HEK293 (cell line): ENCODE data around the gene PARP8.
A peak's percentile ranks its signal among the peaks of the same experiment; 100 is the strongest.

Experiments
- CTCF ChIA-PET: fragments of 350-600 bp; formaldehyde crosslinking; extraction: SDS; loops from one replicate; lab custom pipeline; 2021; ENCODE audit warnings: antibody characterized with exemption; lab: Yijun Ruan, JAX
- POLR2A ChIA-PET: fragments of 300-600 bp; formaldehyde crosslinking; extraction: SDS; loops from one replicate; lab custom pipeline; 2020; ENCODE audit warnings: antibody characterized with exemption, inconsistent platforms; lab: Yijun Ruan, JAX
- H3K27ac ChIP-seq: fragments of 200-500 bp; sonication (Bioruptor generic); 2 replicates; pipeline ENCODE4 v1.5.1; 2014; ENCODE audit warnings: low read depth, low read length, control low read depth, inconsistent platforms; ENCODE audit errors: extremely low read depth
- H3K36me3 ChIP-seq, 2 experiments: fragments of 200-500 bp in 1 of 2; sonication (Bioruptor generic) in 1 of 2; 1 replicate in 1 of 2; 2 replicates in 1 of 2; pipeline ENCODE4 v1.5.1; 2014 to 2017; ENCODE audit warnings: inconsistent platforms in 2 of 2, low read length in 2 of 2; ENCODE audit not compliant: control insufficient read depth in 2 of 2, insufficient read depth in 1 of 2
- H3K4me1 ChIP-seq: fragments of 200-500 bp; sonication (Bioruptor generic); 2 replicates; pipeline ENCODE4 v1.5.1; 2014; ENCODE audit warnings: mild to moderate bottlenecking, low read length, inconsistent platforms; ENCODE audit not compliant: control insufficient read depth, insufficient read depth
- H3K4me3 ChIP-seq: 2 replicates; pipeline ENCODE4 v1.5.1; 2011; ENCODE audit warnings: low read depth, mild to moderate bottlenecking, control low read depth, low read length, moderate library complexity
- H3K9me3 ChIP-seq: fragments of 200-500 bp; sonication (Bioruptor generic); 2 replicates; pipeline ENCODE4 v1.5.1; 2014; ENCODE audit warnings: low read depth, low read length, inconsistent platforms; ENCODE audit not compliant: control insufficient read depth, insufficient read depth
- RBAK ChIP-seq: fragments of 450-650 bp; formaldehyde crosslinking; IDR thresholded peaks from 2 replicates; pipeline ENCODE4 v1.5.1; 2016; ENCODE audit warnings: missing biosample characterization, missing genetic modification characterization
- SALL2 ChIP-seq: fragments of 450-650 bp; formaldehyde crosslinking; IDR thresholded peaks from 2 replicates; pipeline ENCODE4 v1.5.0; 2017; ENCODE audit warnings: missing biosample characterization, mild to moderate bottlenecking, missing genetic modification characterization, borderline replicate concordance
- SETDB1 ChIP-seq: IDR thresholded peaks from one replicate; pipeline ENCODE4 v1.6.1; 2017; ENCODE audit warnings: mild to moderate bottlenecking, low read length, moderate library complexity, mixed read lengths; ENCODE audit not compliant: insufficient read length
- ZBTB17 ChIP-seq: fragments of 450-650 bp; formaldehyde crosslinking; IDR thresholded peaks from 2 replicates; pipeline ENCODE4 v1.5.1; 2016; ENCODE audit warnings: missing biosample characterization, missing genetic modification characterization
- ZNF24 ChIP-seq: fragments of 450-650 bp; formaldehyde crosslinking; IDR thresholded peaks from 2 replicates; pipeline ENCODE4 v1.5.1; 2016; ENCODE audit warnings: missing biosample characterization, missing genetic modification characterization
- ZNF274 ChIP-seq, 2 experiments: fragments of 200-500 bp in 1 of 2; fragments of 450-650 bp in 1 of 2; sonication (Bioruptor generic) in 1 of 2; formaldehyde crosslinking in 1 of 2; IDR thresholded peaks; 2 replicates each; pipeline versions ENCODE4 v1.5.1 to v1.6.1; 2014 to 2016; ENCODE audit warnings: borderline replicate concordance in 1 of 2, inconsistent platforms in 1 of 2, low read length in 1 of 2, missing biosample characterization in 1 of 2, missing genetic modification characterization in 1 of 2
- ZNF391 ChIP-seq: fragments of 450-650 bp; formaldehyde crosslinking; IDR thresholded peaks from 2 replicates; pipeline ENCODE4 v1.5.1; 2016; ENCODE audit warnings: low read depth, missing biosample characterization, missing genetic modification characterization, borderline replicate concordance
- ZNF426 ChIP-seq: fragments of 450-650 bp; formaldehyde crosslinking; IDR thresholded peaks from 2 replicates; pipeline ENCODE4 v1.5.1; 2017; ENCODE audit warnings: missing biosample characterization, missing genetic modification characterization, mild to moderate bottlenecking, inconsistent platforms, moderate library complexity
- ZNF596 ChIP-seq: fragments of 450-650 bp; IDR thresholded peaks from 2 replicates; pipeline ENCODE4 v1.5.0; 2018; ENCODE audit warnings: missing biosample characterization, mild to moderate bottlenecking, missing genetic modification characterization, moderate library complexity
- ZNF623 ChIP-seq: fragments of 450-650 bp; formaldehyde crosslinking; IDR thresholded peaks from 2 replicates; pipeline ENCODE4 v1.5.1; 2016; ENCODE audit warnings: missing biosample characterization, missing genetic modification characterization
- ZNF768 ChIP-seq: fragments of 450-650 bp; formaldehyde crosslinking; IDR thresholded peaks from 2 replicates; pipeline ENCODE4 v1.5.1; 2018; ENCODE audit warnings: missing biosample characterization, mild to moderate bottlenecking, missing genetic modification characterization
- ZNF777 ChIP-seq: fragments of 450-650 bp; formaldehyde crosslinking; IDR thresholded peaks from 2 replicates; pipeline ENCODE4 v1.5.1; 2017; ENCODE audit warnings: missing biosample characterization, missing genetic modification characterization, borderline replicate concordance
- ZNF791 ChIP-seq: fragments of 450-650 bp; formaldehyde crosslinking; IDR thresholded peaks from 2 replicates; pipeline ENCODE4 v1.5.1; 2016; ENCODE audit warnings: missing biosample characterization, missing genetic modification characterization
- ZNF843 ChIP-seq: fragments of 450-650 bp; formaldehyde crosslinking; IDR thresholded peaks from 2 replicates; pipeline ENCODE4 v1.5.1; 2016; ENCODE audit warnings: missing biosample characterization, missing genetic modification characterization
- TF ChIP-seq, protein P1 (sequence below): fragments of 450-650 bp; formaldehyde crosslinking; IDR thresholded peaks from 2 replicates; pipeline ENCODE4 v1.5.1; 2016; ENCODE audit warnings: missing biosample characterization, missing genetic modification characterization
- TF ChIP-seq, protein P2 (sequence below): sonication (generic); formaldehyde crosslinking; IDR thresholded peaks from 2 replicates; pipeline ENCODE4 v1.8.1; 2022; ENCODE audit warnings: mild to moderate bottlenecking, moderate library complexity, missing genetic modification reagents
- TF ChIP-seq, protein P3 (sequence below): fragments of 450-650 bp; formaldehyde crosslinking; IDR thresholded peaks from 2 replicates; pipeline ENCODE4 v1.5.1; 2016; ENCODE audit warnings: missing biosample characterization, missing genetic modification characterization, low read depth
- TF ChIP-seq, protein P4 (sequence below): fragments of 450-650 bp; formaldehyde crosslinking; IDR thresholded peaks from 2 replicates; pipeline ENCODE4 v1.5.1; 2017; ENCODE audit warnings: missing biosample characterization, missing genetic modification characterization

Gene PARP8

DNA sequence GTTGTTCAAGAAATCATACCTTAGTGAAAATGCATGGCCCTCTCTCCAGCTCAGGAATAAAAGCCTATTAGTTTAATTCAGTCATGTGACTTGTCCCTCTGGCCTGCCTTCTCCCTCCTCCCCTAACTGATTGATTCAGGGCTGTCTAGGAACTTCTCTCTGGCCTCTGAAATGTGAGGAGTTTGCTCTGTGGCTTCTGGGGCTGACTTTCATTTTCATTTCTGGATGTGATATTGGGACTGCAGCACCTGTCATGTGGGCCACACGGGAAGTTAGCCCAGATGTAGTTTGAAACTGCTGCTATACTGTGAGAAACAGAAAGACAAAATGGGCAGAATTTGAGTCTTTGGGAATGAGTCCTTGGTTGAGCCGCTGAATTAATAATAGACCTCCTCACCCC is 44.8 kb downstream of the PARP8 start:
- no peak for TF ChIP-seq ZNF623 (tag by site-specific recombination)
- no peak for TF ChIP-seq ZNF768
- no peak for TF ChIP-seq ZNF391 (tag by site-specific recombination)
- TF ChIP-seq, protein P1, sequence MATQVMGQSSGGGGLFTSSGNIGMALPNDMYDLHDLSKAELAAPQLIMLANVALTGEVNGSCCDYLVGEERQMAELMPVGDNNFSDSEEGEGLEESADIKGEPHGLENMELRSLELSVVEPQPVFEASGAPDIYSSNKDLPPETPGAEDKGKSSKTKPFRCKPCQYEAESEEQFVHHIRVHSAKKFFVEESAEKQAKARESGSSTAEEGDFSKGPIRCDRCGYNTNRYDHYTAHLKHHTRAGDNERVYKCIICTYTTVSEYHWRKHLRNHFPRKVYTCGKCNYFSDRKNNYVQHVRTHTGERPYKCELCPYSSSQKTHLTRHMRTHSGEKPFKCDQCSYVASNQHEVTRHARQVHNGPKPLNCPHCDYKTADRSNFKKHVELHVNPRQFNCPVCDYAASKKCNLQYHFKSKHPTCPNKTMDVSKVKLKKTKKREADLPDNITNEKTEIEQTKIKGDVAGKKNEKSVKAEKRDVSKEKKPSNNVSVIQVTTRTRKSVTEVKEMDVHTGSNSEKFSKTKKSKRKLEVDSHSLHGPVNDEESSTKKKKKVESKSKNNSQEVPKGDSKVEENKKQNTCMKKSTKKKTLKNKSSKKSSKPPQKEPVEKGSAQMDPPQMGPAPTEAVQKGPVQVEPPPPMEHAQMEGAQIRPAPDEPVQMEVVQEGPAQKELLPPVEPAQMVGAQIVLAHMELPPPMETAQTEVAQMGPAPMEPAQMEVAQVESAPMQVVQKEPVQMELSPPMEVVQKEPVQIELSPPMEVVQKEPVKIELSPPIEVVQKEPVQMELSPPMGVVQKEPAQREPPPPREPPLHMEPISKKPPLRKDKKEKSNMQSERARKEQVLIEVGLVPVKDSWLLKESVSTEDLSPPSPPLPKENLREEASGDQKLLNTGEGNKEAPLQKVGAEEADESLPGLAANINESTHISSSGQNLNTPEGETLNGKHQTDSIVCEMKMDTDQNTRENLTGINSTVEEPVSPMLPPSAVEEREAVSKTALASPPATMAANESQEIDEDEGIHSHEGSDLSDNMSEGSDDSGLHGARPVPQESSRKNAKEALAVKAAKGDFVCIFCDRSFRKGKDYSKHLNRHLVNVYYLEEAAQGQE (tag by site-specific recombination), result no peak
- TF ChIP-seq, protein P2, sequence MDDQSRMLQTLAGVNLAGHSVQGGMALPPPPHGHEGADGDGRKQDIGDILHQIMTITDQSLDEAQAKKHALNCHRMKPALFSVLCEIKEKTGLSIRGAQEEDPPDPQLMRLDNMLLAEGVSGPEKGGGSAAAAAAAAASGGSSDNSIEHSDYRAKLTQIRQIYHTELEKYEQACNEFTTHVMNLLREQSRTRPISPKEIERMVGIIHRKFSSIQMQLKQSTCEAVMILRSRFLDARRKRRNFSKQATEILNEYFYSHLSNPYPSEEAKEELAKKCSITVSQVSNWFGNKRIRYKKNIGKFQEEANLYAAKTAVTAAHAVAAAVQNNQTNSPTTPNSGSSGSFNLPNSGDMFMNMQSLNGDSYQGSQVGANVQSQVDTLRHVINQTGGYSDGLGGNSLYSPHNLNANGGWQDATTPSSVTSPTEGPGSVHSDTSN (CRISPR knock-in tag), result no peak
- TF ChIP-seq, protein P3, sequence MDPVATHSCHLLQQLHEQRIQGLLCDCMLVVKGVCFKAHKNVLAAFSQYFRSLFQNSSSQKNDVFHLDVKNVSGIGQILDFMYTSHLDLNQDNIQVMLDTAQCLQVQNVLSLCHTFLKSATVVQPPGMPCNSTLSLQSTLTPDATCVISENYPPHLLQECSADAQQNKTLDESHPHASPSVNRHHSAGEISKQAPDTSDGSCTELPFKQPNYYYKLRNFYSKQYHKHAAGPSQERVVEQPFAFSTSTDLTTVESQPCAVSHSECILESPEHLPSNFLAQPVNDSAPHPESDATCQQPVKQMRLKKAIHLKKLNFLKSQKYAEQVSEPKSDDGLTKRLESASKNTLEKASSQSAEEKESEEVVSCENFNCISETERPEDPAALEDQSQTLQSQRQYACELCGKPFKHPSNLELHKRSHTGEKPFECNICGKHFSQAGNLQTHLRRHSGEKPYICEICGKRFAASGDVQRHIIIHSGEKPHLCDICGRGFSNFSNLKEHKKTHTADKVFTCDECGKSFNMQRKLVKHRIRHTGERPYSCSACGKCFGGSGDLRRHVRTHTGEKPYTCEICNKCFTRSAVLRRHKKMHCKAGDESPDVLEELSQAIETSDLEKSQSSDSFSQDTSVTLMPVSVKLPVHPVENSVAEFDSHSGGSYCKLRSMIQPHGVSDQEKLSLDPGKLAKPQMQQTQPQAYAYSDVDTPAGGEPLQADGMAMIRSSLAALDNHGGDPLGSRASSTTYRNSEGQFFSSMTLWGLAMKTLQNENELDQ, result no peak
- TF ChIP-seq SALL2 (tag by site-specific recombination), result no peak
- TF ChIP-seq, protein P4, sequence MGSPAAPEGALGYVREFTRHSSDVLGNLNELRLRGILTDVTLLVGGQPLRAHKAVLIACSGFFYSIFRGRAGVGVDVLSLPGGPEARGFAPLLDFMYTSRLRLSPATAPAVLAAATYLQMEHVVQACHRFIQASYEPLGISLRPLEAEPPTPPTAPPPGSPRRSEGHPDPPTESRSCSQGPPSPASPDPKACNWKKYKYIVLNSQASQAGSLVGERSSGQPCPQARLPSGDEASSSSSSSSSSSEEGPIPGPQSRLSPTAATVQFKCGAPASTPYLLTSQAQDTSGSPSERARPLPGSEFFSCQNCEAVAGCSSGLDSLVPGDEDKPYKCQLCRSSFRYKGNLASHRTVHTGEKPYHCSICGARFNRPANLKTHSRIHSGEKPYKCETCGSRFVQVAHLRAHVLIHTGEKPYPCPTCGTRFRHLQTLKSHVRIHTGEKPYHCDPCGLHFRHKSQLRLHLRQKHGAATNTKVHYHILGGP, result peak; percentile 91
- TF ChIP-seq ZBTB17, result peak; percentile 74
- no peak for TF ChIP-seq RBAK (tag by site-specific recombination)
- no peak for TF ChIP-seq ZNF777 (tag by site-specific recombination)
- no peak for TF ChIP-seq ZNF596 (tag by site-specific recombination)
- H3K4me3 ChIP-seq, result no peak overlapping the region
- POLR2A ChIA-PET, result no interaction called here

DNA sequence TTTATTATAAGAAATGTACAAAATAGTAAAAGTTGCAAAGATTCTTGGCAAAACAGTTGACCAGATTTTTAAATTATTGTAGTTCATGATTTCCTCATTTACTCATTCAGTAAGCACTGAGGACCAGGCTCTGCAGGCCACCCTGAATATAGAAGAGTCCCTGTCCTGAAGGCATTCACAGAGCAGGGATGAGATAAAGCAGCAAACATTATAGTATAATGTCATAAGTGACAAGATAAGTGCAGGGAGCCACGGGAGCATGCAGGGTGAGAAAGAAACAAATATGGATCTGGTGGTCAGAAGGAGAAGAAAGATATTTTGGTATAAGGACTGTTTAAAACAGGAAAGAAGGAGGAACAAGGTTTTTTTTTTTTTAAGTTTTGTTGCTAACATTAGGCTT is 46.0 kb downstream of the PARP8 start:
- Histone ChIP-seq H3K4me3 (no peak overlapping the region), H3K36me3 (no peaks in the 10 kb centered on the region; a peak in 1 of 3 replicates), H3K4me1 (peaks cover 19% of the 10 kb centered on the region), H3K9me3 (no peaks in the 10 kb centered on the region), H3K27ac (no peak overlapping the region)
- POLR2A ChIA-PET, result no interaction called here
- TF ChIP-seq, protein P4, result no peak
- no peak for TF ChIP-seq ZNF24 (tag by site-specific recombination)
- no peak for TF ChIP-seq SETDB1
- no peak for TF ChIP-seq ZNF843 (tag by site-specific recombination)
- TF ChIP-seq ZNF791, result no peak
- TF ChIP-seq ZNF426 (tag by site-specific recombination), result no peak
- no peak for TF ChIP-seq ZNF274 (IDR thresholded peaks at IDR 0.05; ENCODE audit: low read length)
- no peak for TF ChIP-seq ZNF274 (tag by site-specific recombination; IDR thresholded peaks at IDR 0.05; ENCODE audit: borderline replicate concordance)
- CTCF ChIA-PET, result no interaction called here

More for the DNA sequence above, 44.8 kb downstream of the PARP8 start:
- no peak overlapping the region for H3K27ac ChIP-seq
- H3K4me1 ChIP-seq, result peaks cover 19% of the 10 kb centered on the region
- CTCF ChIA-PET, result no interaction called here
- no peaks in the 10 kb centered on the region for H3K9me3 ChIP-seq
- H3K36me3 ChIP-seq, result no peaks in the 10 kb centered on the region; a peak in 1 of 3 replicates
